NCI-H2171 (cell line): Measurements from ENCODE around the gene JADE2.
"Not testable (repeated sequence)": the region's sequence is repeated elsewhere in the genome, so short reads cannot be mapped to it uniquely, and the experiment has no call there.

Experiments
- DNase-seq: peaks from one replicate; lab custom pipeline; 2025; lab: John Stamatoyannopoulos, UW

The JADE2 gene

DNA sequence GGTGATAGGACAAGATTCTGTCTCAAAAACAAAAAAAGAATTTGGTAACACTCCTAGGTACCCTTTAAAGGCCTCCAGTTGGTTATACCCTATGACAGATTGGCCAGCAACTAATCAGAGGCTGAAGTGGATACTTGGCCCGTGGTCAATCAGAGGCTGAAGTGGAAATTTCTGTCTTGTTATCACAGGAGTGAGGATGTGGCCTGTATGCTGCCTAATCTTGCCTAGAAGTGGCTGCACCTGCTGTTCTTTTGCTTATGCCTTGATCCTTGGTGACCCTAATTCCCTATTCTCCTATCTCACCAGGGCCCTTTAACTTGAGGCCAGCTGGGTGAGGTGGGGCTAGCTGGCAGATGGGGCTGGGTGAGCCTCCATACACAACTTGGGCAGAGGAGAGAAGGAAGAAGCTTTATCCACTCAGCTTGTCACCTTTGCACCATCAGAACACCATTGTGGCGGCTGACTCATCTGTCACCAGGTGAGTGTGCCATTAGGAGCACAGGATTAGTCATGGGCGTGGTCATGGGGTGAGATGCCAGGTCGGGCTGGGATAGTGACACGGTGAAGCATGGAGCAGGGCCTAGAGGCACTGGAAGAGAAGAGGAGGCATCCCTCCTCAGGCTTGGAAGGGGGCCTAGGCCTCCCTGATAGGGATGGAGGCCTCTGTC is 65.7 kb downstream of the JADE2 start:
- no peak for DNase-seq

DNA sequence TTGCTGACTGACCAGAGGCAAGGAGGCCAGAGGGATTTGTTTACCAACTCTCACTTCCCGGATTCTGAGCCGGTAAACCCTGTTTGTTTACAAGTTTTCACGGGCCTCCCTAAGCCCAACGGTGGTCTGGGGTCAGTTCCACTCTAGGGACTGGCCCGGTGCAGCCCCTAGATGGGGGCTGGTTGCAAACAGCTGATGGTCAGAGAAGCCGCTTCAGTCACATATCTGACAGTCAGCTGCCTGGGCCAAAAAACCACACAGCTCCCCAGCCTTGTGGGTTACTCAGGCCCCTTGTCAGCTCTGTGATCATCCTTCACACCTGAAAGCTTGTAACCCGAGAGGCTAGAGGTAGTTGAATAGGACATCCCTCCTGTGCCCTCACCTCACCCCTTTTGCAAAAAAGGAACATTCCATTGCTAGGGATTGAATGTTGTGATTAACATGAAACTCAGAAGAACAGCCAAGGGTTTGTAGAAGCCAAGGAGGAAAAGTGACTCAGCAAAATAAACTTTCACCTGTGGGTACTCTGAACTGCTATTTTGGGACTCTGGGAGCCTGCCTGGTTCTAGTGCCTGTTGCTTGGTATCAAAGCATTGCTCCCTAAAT is 66.8 kb downstream of the JADE2 start:
- no peak for DNase-seq

DNA sequence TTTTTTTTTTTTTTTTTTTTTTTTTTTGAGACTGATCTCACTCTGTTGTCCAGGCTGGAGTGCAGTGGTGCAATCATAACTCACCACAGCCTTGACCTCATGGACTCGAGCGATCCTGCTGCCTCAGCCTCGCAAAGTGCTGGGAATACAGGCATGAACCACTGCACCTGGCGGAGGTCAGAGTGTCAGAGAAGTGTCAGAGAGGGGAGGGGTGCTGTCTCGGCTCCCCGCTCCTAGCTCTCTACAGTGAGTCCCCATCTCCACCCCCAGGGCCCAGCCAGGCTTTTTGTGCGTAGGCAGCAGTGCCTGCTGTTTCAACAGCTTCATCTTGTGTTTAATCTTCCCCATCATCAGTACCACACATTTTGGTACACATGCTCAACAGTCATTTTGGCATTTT is 68.9 kb downstream of the JADE2 start:
- DNase-seq: no peak

DNA sequence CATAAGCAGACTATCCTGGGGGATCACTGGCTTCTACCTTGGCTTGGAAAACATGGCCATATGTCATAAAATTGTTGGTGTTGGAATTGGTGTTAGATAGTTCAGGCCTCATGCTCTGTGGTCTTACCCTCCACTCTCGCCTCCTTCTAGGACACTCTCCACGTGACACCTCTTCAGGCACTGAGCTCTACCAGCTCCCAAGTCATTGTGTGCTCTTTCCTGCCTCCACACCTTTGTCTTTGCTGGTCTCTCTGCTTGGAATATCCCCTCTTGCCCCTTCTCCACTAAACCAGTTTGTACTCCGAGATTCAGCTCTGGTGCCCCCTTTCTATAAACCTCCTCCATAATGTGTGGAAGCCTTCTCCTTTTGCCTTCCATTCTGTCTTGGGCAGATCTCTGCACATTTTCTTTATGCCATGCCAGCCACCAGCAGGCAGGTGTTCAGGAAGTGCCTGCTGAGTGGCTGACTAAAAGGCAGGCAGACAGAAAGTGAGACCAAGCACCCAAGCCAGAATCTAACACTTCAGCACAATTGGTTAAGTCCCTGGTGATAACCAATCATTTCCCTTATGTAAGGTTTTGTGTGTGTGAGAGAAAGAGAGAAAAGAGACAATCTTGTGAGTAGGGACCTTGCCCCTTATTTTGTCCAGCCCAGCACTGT is 69.5 kb downstream of the JADE2 start:
- no peak for DNase-seq

DNA sequence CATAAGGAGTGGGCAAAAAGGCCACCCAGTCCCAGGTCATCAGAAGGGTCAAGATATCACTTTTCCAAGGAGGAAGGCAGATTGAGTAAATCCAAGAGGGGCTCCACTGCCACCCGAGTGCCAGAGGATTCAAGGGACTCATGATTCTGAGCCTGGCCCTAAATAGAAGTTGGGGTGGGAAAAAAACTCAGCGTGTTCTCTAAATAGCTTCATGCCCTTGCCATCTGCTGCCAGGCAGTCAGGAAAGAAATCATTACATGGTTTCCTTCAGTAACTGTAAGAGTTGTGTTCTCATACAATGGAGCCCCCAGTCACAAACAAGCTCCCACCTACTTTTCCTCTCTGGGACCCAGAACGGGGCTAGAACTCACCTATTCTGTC is 70.0 kb downstream of the JADE2 start:
- no peak for DNase-seq

DNA sequence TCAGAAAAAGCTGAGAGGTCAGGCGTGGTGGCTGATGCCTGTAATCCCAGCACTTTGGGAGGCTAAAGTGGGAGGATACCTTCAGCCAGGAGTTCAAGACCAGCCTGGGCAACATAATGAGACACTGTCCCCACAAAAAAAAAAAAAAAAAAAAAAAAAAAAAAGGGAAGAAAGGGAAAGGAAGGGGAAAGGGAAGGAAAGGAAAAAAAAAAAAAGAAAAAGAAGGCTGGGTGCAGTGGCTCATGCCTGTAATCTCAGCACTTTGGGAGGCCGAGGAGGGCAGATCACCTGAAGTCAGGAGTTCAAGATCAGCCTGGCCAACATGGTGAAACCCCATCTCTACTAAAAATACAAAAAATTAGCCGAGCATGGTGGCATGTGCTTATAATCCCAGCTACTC is 74.3 kb downstream of the JADE2 start:
- DNase-seq: not testable (repeated sequence)

DNA sequence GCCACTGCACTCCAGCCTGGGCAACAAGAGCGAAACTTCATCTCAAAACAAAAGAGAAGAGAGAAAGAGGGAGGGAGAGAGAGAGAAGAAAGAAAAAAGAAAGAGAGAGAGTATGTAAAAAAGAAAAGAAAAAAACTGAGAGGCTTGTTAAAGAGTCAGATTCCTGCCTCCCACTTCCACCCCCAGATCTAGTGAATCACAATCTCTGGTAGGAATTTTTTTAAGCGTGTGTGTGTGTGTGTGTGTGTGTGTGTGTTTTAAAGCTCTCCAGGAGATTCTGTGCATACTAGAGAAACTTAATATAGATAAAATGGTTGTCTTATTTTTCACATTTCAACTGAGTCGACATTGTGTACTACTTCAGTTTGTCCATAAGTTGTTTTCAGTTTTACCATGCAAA is 75.1 kb downstream of the JADE2 start:
- no peak for DNase-seq

DNA sequence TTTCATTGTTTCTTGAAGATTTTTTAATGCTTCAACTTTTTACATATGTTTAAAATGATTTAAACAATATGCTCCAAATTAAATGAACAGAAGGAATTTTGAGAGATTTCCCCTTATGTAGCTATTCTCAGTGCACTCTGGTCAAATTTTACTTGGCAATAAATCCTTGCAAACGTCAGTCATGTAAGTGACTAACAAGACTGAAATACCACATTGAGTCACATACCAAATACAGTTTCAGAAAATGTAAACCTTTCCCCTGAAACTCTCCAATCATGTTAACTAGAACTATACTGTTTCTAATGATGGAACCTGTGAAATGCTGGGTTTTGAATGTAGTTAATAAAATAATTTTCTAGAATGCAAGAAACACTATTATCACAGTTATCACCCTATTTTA is 77.6 kb downstream of the JADE2 start:
- no peak for DNase-seq

DNA sequence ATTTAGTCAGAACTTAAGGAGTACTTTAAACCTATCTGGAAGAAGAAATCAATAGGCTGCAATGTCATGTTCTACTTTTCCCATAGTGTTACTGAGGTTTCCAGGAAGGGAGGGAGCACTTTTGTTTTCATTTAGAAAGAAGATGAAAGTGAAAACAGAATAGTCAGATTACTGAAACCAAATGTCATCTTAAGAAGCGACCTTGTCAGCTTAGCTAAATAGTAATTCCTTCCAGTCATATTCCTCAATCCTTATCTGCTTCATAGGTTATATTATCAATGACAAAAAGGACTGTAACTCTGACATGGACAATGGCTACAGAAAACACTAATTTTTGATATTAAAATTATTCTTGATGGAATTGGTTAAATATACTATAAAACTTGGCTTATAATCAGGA is 79.4 kb downstream of the JADE2 start:
- DNase-seq: no peak

DNA sequence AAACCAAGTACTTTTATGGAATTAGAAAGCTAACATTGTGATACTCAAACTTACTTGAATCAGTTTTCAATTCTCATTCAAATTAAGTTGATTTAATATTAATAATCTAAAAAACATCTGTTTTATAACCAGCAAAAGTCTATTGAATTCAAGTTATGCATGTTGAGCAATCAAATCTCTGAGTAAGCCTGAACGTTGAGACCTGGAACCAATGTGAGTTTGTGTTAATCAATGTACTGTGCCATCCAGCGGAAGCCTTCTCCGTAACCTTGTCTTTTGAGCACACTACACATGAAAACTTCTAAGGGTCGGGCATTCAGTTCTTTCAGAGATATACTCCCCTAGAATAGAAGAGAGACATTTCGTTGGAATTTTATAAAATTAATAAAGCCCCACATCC is 81.3 kb downstream of the JADE2 start:
- DNase-seq: no peak

DNA sequence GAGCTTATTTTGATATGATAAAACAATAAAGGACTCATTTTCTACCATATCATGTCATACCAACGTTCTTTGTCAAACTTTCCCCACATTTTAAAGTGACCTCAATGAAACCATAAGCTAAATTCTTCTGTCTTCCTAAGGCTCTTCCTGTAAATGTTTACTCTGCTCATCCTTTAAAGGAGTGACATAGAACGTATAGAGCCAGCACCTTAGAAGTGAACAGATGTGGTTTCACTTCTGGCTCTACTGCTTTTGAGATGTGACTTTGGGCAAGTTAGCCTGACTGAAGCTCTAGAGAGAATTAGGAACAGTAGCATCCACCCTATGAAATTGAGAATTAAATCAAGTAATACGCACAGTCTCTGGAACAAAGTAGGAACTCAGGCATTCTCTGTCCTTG is 83.1 kb downstream of the JADE2 start:
- DNase-seq: no peak

DNA sequence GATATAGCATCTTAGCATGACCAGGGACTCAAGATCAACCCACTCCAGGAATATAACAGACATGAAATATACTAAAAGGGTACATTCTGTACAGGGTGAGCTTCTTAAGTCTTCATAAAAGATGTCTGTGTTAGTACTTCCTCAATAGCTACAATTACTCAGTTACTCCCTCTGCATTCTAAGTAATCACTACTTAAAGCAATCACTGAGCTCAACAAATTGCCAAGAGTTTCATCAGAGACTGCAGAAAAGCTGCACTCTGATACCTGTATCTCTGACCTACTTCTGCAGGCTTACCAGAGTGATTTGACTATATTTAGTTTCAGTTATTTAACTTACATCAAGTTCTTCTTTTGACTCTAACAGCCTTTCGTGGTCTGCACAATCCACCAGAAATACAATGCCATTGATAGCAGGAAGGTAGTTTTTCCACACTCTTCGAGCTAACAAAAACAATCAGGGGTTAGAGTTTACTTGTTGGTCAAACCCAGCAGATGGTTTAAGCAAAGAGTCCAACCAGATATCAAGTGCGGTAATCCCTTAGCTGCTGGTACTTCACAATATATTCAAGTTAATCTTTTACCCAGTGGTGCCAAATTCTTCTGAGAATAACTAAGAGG is 83.9 kb downstream of the JADE2 start:
- no peak for DNase-seq

DNA sequence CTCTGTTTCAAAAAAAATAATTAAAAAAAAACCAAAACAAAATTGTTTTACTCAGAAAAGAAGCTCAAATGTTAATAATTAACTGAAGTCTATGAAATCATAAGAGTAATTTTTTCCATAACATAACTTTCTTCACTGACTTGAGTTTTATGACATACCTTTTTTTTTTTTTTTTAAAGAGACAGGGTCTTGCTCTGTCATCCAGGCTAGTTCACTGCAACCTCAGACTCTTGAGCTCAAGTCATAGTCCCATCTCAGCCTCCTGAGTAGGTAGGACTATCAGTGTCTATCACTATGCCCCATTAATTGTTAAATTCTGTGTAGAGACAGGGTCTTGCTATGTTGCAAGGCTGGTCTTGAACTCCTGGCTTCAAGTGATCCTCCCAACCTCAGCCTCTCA is 85.3 kb downstream of the JADE2 start:
- DNase-seq: no peak

DNA sequence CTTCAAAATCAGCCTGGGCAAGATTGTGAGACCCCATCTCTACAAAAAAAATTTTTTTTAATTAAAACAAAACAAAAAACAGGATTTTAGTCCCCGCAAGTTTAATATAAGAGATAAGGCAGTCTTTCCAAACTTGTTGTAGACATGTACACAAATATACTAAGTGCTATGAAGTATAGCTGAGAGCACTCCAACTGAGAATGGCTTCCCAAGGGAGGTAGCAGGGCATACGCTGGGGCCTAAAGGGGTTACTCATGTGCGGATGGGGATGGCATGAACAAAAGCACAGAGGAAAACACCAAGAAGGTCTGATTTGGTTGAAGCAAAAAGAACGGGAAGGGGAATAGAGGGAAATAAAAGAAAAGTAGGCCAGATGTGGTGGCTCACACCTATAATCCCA is 86.0 kb downstream of the JADE2 start:
- no peak for DNase-seq

DNA sequence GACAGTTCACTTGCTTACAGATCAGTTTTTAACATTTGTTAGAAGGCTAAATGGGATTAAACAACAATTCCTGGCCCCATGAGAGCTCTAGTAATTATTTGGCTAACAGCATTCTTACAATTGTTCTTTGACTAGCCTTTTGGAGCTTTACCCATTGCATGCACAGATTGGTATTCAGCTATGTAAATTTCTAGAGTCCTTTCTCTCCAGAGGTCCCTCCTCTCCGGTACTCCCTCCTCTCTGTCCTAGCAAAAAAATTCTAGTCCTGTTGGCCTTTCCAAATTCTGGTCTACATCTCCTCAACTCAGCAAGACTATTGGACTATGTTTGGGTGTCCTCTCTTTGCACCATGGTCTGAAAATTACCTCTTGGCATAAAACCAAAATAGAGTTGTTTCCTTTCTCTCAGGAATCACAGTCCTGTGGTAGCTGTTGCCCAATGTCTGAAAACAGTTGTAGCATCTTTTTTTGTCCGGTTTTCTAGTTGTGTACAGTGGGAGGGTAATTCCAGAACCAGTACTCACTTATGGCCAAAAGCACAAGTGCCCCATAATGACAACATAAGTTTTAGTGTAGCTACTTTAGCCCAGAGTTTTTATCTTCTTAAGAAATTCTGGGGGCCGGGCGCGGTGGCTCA is 89.1 kb downstream of the JADE2 start:
- no peak for DNase-seq

DNA sequence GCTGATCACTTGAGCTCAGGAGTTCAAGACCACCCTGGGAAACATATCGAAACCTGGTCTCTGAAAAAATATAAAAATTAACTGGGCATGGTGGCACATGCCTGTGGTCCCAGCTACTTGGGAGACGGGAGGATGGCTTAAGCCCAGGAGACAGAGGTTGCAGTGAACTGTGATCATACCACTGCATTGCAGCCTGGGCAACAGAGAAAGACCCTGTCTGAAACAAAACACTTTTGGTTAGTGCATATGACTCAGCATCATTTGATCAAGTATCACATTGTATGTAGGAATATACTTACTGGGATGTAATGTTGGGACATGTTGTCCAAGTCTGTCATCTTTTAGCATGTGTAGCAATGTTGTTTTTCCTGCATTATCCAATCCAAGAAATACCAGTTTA is 95.2 kb downstream of the JADE2 start:
- DNase-seq: no peak

DNA sequence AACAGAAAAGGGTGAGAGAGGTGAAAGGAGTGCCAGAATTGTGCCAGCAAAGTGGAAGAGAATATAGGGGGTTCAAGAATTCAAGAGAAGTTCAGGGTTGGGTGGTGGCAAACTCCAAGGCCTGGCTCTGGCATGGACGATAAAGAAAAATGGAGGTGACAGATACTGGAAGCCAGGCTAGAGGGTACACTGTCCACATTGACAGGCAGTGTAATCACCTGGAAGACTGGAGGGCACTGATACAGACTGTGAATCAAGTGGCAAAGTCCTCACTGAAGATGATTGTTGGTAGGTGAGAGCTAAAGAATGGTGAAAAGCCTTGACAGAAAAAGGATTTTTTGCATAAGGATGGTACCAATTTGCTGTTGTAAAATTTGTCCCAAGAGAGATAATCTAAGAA is 100.1 kb downstream of the JADE2 start:
- no peak for DNase-seq

DNA sequence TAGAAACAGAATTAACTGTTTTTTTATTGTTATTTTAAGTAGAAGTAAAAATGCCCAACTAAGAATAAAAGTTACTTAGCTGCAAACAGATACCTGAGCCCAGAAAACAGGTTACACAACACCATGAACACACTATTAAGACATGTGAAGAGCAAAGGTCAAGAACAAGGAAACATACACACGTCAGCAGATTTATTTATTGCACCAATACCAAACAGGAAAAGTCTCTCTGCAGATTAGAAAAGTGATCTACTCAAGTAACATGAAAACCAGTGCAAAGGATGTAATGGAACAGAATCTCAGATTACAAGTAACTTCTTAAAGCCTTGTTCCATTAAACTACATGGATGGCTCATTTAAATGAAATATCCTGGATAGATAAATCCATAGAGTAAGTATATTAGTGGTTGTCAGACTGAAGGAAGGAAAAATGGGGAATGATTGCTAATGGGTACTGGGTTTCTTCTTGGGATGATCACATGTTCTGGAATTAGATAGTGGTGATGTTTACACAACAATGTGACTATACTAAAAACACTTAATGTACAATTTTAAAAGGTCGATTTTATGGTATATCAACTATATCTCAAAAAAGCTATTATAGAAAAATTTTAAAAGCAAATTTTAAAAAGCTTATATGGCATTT is 101.0 kb downstream of the JADE2 start:
- no peak for DNase-seq
